Gastrocnemius medialis (tissue), 4 donors: ENCODE measurements around the gene GHRL. TPM values are rescaled to one million over a fixed set of nuclear protein-coding genes. Genes with fewer than 3 reads are reported as not detected.

Experiments
- ATAC-seq, 2 donors: fragments of 150-250 bp; one replicate each; pipeline ENCODE4 v1.9.1; 2016
- DNase-seq, 2 donors: peaks; one replicate each; pipeline ENCODE4 v3.0.0-alpha.2; 2019
- H3K27ac ChIP-seq, 4 donors: fragments of 200-600 bp; sonication (generic); 1 replicate in 1 of 4; 2 replicates in 3 of 4; pipeline ENCODE4 v1.5.1; 2016 to 2018; ENCODE audit warnings: mild to moderate bottlenecking in 2 of 4, moderate library complexity in 1 of 4
- H3K27me3 ChIP-seq, 3 donors: fragments of 200-600 bp; sonication (generic) in 2 of 3; 1 replicate in 1 of 3; 2 replicates in 2 of 3; pipeline versions ENCODE4 v1.5.1 to v1.6.0; 2016 to 2019; ENCODE audit warnings: mild to moderate bottlenecking in 1 of 3, moderate library complexity in 1 of 3
- H3K36me3 ChIP-seq, 2 donors: fragments of 200-600 bp; sonication (generic) in 1 of 2; one replicate each; pipeline ENCODE4 v1.5.1; 2017 to 2018
- H3K4me1 ChIP-seq, 2 donors: fragments of 200-600 bp; sonication (generic) in 1 of 2; one replicate each; pipeline ENCODE4 v1.5.1; 2016 to 2017; ENCODE audit warnings: mild to moderate bottlenecking in 2 of 2
- H3K4me3 ChIP-seq, 4 donors: fragments of 200-600 bp; sonication (generic) in 3 of 4; 1 replicate in 1 of 4; 2 replicates in 3 of 4; pipeline ENCODE4 v1.5.1; 2016 to 2019; ENCODE audit warnings: mild to moderate bottlenecking in 2 of 4
- H3K9me3 ChIP-seq, 3 donors: fragments of 200-600 bp; sonication (generic) in 2 of 3; 1 replicate in 1 of 3; 2 replicates in 2 of 3; pipeline ENCODE4 v1.5.1; 2016 to 2019
- POLR2A ChIP-seq, 2 donors: fragments of 450-650 bp; IDR thresholded peaks; one replicate each; pipeline ENCODE4 v1.6.1; 2017; ENCODE audit warnings: antibody characterized with exemption in 2 of 2, mild to moderate bottlenecking in 2 of 2, moderate library complexity in 2 of 2
- in situ Hi-C, 4 donors: fragments of 200-750 bp; cut with MboI; loops; one replicate each; pipeline versions ENCODE4 v1.15.0 to v1.8.0; 2017; ENCODE audit warnings: low sequenced_read_pairs in 4 of 4
- intact Hi-C: fragments of 100-400 bp; cut with DNase I; formaldehyde crosslinking; loops from one replicate; pipeline ENCODE4 v1.15.1; 2023; ENCODE audit warnings: low total_unique reads
- total RNA-seq, 4 donors: library from RNA; depleted of rRNA; stranded (reverse); fragments of >200 nt; gene quantifications; one replicate each; pipeline versions ENCODE4 v1.1.0 to v1.2.3, GENCODE V29; 2016
- TF ChIP-seq, protein P1 (sequence below), 5 experiments: fragments of 450-650 bp in 3 of 5; fragments of 200-600 bp in 2 of 5; sonication (generic) in 2 of 5; IDR thresholded peaks in 4 of 5; conservative IDR thresholded peaks in 1 of 5; 1 replicate in 4 of 5; 2 replicates in 1 of 5; pipeline ENCODE4 v1.5.1; 2016 to 2019; ENCODE audit warnings: antibody characterized with exemption in 5 of 5, mild to moderate bottlenecking in 3 of 5, moderate library complexity in 3 of 5

The GHRL gene
- total RNA-seq, 4 donors from 2014 or later: not detected

DNA sequence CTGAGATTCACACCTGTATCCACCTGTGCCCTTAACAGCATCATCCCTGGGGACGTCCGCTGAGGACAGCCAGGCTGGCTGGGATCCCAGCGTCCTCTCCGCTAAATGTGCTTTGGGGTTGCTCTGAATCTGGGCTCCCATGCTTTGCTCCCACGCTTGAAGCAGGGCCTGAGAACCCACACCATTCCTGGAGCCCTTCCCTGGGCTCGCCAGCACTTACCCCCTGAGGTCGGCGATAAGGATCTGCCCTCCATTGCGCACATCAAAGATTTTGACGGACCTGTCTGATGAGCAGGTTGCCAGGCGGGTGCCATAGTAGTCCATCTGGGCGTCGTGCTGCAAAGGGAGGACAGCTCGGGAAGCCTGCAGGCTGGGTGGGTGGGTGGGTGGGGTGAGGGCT, 22.4 kb upstream of the GHRL start:
- H3K36me3 ChIP-seq: peaks cover 0 to 82% of the 10 kb centered on the region in 2 donors
- no peaks in the 10 kb centered on the region for H3K27me3 ChIP-seq
- ATAC-seq: no peak
- in situ Hi-C loops (no loop called here), intact Hi-C loops (no loop called here)
- no peaks in the 10 kb centered on the region for H3K9me3 ChIP-seq
- TF ChIP-seq POLR2A (IDR thresholded peaks at IDR 0.05): no peak
- TF ChIP-seq, protein P1, sequence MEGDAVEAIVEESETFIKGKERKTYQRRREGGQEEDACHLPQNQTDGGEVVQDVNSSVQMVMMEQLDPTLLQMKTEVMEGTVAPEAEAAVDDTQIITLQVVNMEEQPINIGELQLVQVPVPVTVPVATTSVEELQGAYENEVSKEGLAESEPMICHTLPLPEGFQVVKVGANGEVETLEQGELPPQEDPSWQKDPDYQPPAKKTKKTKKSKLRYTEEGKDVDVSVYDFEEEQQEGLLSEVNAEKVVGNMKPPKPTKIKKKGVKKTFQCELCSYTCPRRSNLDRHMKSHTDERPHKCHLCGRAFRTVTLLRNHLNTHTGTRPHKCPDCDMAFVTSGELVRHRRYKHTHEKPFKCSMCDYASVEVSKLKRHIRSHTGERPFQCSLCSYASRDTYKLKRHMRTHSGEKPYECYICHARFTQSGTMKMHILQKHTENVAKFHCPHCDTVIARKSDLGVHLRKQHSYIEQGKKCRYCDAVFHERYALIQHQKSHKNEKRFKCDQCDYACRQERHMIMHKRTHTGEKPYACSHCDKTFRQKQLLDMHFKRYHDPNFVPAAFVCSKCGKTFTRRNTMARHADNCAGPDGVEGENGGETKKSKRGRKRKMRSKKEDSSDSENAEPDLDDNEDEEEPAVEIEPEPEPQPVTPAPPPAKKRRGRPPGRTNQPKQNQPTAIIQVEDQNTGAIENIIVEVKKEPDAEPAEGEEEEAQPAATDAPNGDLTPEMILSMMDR (IDR thresholded peaks at IDR 0.05 in 4 of 5, conservative IDR thresholded peaks at IDR 0.05 in 1 of 5): no peak
- peaks cover 19 to 20% of the 10 kb centered on the region in 2 donors for H3K4me1 ChIP-seq
- no peak overlapping the region for H3K27ac ChIP-seq
- H3K4me3 ChIP-seq: no peak overlapping the region
- no peak for DNase-seq

DNA sequence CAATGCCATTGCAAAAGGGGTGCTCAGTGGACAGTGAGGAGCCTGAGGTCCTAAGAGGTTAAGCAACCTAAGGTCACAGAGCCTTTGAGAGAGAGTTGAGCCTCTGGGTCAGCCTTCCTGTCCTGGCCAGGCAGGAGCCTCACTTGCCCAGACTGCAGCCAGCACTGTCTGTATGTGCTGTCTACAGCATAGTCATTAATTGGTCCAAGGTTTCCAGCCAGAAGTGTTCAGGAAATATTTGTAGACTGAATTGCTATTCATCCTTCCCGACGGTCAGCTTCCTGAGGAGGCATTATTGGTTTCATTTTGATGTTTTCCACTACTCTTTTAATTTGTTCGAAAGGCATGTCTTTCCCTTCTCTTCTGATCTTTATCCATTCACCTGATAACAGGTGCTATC, 20.1 kb upstream of the GHRL start:
- H3K9me3 ChIP-seq: no peaks in the 10 kb centered on the region
- no peak for DNase-seq
- no peak overlapping the region for H3K4me3 ChIP-seq
- TF ChIP-seq, protein P1 (IDR thresholded peaks at IDR 0.05 in 4 of 5, conservative IDR thresholded peaks at IDR 0.05 in 1 of 5): no peak
- TF ChIP-seq POLR2A (IDR thresholded peaks at IDR 0.05): no peak
- ATAC-seq: no peak
- no peak overlapping the region for H3K27ac ChIP-seq
- H3K36me3 ChIP-seq: peaks cover 0 to 84% of the 10 kb centered on the region in 2 donors
- H3K27me3 ChIP-seq: no peaks in the 10 kb centered on the region
- intact Hi-C loops (no loop called here), in situ Hi-C loops (no loop called here)
- no peaks in the 10 kb centered on the region for H3K4me1 ChIP-seq

GRCh38 chr3:10312391-10312790, 19.6 kb upstream of the GHRL start:
- no peak overlapping the region for H3K4me3 ChIP-seq
- ATAC-seq (no peak), DNase-seq (no peak)
- H3K9me3 ChIP-seq: no peaks in the 10 kb centered on the region
- no peak overlapping the region for H3K27ac ChIP-seq
- no peak for TF ChIP-seq POLR2A (IDR thresholded peaks at IDR 0.05)
- TF ChIP-seq, protein P1 (IDR thresholded peaks at IDR 0.05 in 4 of 5, conservative IDR thresholded peaks at IDR 0.05 in 1 of 5): no peak
- intact Hi-C loops (no loop called here), in situ Hi-C loops (no loop called here)
- H3K27me3 ChIP-seq: no peaks in the 10 kb centered on the region
- H3K4me1 ChIP-seq: no peaks in the 10 kb centered on the region
- peaks cover 0 to 84% of the 10 kb centered on the region in 2 donors for H3K36me3 ChIP-seq

DNA sequence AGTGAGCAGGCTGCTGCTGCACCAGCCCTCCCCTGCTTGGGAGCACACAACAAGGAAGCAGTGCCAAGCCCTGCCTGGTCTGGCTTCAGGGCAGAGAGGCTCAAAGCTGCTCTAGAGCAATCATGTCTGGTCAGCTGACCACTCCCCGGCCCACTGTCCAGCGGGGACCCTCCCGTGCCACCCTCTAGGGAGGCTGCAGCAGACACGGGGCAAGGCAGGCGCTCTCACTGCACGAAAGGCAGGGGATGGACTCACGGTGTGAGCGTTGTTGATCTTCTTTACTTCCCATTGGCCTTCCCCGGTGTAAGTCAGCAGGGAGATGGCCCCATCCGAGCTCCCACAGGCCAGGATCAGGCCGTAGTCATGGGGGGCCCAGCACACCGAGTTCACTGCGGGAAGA, 19.0 kb upstream of the GHRL start:
- H3K36me3 ChIP-seq: peaks cover 0 to 86% of the 10 kb centered on the region in 2 donors
- ATAC-seq (no peak), DNase-seq (no peak)
- H3K4me3 ChIP-seq: no peak overlapping the region
- H3K9me3 ChIP-seq: no peaks in the 10 kb centered on the region
- in situ Hi-C loops (no loop called here), intact Hi-C loops (no loop called here)
- no peaks in the 10 kb centered on the region for H3K27me3 ChIP-seq
- H3K27ac ChIP-seq: no peak overlapping the region
- H3K4me1 ChIP-seq: no peaks in the 10 kb centered on the region
- no peak for TF ChIP-seq POLR2A (IDR thresholded peaks at IDR 0.05)
- TF ChIP-seq, protein P1 (IDR thresholded peaks at IDR 0.05 in 4 of 5, conservative IDR thresholded peaks at IDR 0.05 in 1 of 5): no peak

DNA sequence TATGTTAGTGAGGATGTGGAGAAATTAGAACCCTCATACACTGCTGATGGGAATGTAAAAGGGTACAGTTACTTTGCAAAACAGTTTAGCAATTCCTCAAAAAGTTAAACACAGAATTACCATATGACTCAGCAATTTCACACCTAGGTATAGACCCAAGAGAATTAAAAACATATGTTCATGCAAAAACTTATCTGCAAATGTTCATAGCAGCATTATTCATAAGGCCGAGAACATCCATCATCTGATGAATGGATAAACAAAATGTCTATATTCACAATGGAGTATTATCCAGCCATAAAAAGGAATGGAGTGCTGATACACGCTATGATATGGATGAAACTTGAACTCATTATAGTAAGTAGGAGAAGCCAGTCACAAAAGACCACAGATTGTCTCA, 17.8 kb upstream of the GHRL start:
- intact Hi-C loops (no loop called here), in situ Hi-C loops (no loop called here)
- H3K9me3 ChIP-seq: no peaks in the 10 kb centered on the region
- peaks cover 0 to under 1% of the 10 kb centered on the region in 2 donors for H3K4me1 ChIP-seq
- H3K36me3 ChIP-seq: peaks cover 0 to 85% of the 10 kb centered on the region in 2 donors
- no peak overlapping the region for H3K4me3 ChIP-seq
- TF ChIP-seq, protein P1 (IDR thresholded peaks at IDR 0.05 in 4 of 5, conservative IDR thresholded peaks at IDR 0.05 in 1 of 5): no peak
- no peak for TF ChIP-seq POLR2A (IDR thresholded peaks at IDR 0.05)
- peak overlapping the region in 1 of 4 donors; percentile 1 for H3K27ac ChIP-seq
- DNase-seq (no peak), ATAC-seq (no peak)
- H3K27me3 ChIP-seq: no peaks in the 10 kb centered on the region
